Epidermal melanocyte (primary cell): ENCODE results near the gene CEMP1.

ENCODE experiments used
- DNase-seq: peaks from one replicate; pipeline ENCODE4 v3.0.0; 2011; ENCODE audit warnings: low spot score; ENCODE audit not compliant: insufficient read length

CEMP1 gene

GRCh38 chr16:2501946-2502895 is 29.0 kb downstream of the CEMP1 start:
- DNase-seq: no peak

GRCh38 chr16:2500918-2501750 is 30.1 kb downstream of the CEMP1 start:
- peak; percentile 84 for DNase-seq

DNA sequence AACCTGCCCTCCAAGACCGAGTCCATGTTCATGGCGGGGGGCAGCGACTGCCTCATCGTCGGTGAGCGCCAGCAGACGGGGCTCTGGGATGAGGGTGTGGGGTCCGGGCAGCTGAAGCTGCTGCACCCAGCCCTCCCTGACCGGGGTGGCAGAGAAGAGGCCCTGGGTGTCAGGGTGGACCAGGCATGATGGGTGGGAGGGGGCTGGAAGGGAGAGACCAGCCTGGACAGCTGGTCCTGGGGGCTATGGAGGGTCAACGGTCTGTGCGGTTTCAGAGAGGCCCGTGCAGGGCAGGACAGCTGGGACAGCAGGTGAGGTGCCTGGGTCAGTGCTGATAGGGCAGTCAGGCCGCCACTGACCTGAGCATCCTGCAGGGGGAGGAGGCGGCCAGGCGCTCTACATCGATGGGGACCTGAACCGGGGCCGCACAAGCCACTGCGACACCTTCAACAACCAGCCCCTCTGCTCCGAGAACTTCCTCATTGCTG is 30.7 kb downstream of the CEMP1 start:
- no peak for DNase-seq

- no peak for DNase-seq
Measured at GRCh38 chr16:2499890-2500429, 31.2 kb downstream of the CEMP1 start.

GRCh38 chr16:2499454-2499853 is 31.8 kb downstream of the CEMP1 start:
- DNase-seq: no peak

DNA sequence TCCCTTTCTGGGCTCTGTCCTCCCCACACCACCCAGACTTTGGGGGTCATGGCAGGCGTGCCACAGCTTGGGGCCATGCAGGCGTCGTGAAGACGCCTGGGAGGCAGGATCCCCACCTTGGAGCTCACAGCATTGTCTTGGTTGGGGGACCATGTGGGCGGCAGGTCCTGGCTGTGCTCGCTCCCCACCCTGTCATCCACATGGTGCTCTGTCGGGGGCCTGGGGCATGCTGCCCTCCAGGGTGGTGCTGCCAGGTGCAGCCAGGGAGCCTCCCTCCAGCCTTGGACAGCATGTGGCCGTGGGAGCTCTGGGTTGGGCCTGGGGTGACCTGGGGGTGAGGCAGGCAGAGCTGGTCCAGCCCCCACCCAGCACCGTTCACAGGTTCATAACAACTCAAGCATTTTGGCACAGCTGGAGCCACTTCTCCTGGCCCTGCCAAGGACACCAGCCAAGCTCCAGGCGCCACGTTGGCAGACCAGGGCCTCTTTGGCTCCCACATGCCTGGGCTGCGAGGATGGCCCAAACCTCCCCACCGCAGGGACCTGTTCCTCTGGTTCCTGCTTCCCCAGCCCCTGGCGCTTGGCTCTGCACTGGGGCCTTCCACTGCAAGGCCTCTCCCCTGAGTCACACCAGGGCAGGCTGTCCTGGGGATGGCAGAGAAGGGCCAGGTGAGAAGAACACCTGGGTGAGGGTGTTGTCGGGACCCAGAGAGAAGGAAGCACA is 32.5 kb downstream of the CEMP1 start:
- no peak for DNase-seq

DNA sequence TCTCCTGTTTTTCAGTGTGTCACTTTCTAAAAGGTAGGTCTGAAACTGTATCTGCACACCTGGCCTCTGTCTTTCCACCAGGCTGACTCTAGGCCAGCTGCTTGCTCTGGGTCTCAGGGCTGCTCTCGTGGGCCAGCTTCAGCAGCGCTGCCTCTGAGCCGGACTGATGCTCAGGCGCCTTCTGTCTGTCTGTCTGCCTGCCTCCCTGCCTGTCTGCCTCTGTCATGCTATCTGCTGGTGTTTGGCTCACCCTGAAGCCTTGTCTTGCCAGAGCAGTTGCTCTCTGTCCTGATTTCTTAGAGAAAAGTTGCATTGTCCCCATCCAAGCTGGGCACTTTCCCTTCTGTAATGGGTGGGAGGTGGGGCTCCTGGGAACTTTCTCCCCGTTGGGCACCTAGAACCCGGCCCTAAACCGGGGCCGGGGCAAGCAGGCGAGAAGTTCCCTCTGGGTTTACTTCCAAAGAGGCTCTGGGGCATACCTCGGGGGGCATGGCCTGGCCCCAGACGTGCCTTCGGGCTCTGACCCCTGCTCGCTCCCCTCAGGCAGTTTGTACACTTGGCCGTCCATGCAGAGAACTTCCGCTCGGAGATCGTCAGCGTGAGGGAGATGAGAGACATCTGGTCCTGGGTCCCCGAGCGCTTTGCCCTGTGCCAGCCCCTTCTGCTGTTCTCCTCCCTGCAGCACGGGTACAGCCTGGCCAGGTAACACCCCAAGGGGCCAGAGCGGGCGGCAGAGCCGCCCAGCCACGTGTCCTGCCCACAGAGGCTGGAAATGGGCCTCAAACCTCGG is 33.3 kb downstream of the CEMP1 start:
- no peak for DNase-seq

GRCh38 chr16:2497116-2497630 is 34.0 kb downstream of the CEMP1 start:
- DNase-seq: no peak

DNA sequence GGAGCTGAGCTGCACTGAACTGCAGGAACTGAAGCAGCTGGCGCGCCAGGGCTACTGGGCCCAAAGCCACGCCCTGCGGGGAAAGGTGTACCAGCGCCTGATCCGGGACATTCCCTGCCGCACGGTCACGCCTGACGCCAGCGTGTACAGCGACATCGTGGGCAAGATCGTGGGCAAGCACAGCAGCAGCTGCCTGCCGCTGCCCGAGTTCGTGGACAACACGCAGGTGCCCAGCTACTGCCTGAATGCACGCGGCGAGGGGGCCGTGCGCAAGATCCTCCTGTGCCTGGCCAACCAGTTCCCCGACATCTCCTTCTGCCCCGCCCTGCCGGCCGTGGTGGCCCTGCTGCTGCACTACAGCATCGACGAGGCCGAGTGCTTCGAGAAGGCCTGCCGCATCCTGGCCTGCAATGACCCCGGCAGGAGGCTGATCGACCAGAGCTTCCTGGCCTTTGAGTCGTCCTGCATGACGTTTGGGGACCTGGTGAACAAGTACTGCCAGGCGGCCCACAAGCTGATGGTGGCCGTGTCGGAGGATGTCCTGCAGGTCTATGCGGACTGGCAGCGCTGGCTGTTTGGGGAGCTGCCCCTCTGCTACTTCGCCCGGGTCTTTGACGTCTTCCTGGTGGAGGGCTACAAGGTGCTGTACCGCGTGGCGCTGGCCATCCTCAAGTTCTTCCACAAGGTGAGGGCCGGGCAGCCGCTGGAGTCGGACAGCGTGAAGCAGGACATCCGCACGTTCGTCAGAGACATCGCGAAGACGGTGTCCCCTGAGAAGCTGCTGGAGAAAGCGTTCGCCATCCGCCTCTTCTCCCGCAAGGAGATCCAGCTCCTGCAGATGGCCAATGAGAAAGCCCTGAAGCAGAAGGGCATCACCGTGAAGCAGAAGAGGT is 34.7 kb downstream of the CEMP1 start:
- no peak for DNase-seq

DNA sequence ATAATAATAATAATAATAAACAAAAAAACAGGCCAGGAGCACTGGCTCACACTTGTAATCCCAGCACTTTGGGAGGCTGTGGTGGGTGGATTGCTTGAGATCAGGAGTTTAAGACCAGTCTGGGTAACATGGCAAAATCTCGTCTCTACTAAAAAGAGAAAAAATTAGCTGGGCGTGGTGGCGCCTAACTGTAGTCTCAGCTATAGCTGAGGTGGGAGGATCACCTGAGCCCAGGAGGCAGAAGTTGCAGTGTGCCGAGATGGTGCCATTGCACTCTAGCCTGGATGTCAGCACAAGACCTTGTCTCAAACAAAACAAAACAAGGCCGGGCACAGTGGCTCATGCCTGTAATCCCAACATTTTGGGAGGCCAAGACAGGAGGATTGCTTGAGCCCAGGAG is 36.2 kb downstream of the CEMP1 start:
- DNase-seq: no peak

DNA sequence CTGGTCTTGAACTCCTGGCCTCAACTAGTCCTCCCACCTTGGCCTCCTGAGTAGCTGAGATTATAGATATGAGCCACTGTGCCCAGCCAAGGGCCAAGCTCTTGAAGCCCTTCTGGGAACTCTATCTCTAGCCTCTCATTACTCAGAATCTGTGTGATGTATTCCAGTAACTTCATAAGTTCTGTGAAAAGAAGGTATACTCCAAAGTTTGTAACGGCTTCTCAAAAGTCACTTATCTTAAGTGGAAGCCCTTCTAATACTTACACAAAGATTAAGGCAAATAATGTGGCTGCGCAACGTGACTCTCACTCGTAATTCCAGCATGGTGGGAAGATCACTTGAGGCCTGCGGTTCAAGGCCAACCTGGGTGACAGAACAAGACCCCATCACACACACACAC is 36.6 kb downstream of the CEMP1 start:
- DNase-seq: no peak

GRCh38 chr16:2493605-2494004 is 37.6 kb downstream of the CEMP1 start:
- no peak for DNase-seq

GRCh38 chr16:2492292-2492691 is 38.9 kb downstream of the CEMP1 start:
- DNase-seq: no peak

DNA sequence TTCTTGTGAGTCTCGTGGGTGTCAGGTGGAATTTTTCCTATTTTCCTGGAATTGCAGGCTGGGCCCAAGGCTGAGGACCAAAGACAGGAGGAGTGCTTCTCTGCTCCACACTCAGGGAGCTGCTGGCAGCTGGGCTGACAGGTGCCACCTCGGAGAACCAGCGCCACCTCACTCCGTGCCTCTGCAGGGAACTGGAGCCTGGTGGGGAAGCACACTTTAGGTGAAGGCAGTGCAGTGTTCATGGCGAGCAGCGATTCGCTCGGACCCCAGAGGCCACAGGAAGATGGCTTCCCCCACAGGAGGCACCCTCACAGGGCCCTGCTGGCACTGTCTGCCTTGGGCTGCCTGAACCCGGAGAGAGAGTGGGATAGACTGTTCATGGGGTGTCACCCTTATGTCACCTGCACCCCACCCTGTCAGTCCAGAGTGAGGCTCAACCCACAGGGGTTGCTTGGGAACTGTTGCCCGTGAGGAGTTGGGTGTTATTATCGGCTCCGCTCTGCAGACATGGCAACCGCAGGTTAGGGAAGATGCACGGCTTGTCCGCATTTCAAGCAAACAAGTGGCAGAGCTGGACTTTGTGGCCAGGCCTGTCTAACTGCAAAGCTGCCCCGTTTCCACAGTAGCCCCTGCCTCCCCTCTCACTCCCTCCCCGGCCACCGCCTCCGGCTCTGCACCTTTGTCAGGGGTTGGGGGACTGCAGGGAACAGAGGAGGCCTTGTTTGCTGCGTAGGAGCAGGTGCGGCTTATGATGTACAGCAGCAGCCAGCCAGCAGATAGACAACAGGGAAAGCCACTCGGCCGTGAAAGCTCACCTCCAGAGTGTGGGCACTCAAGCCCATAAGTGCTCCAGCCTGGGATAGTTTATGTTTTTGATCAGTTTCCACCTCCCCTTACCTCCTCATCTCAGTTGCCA is 40.8 kb downstream of the CEMP1 start:
- DNase-seq: no peak

GRCh38 chr16:2489581-2489980 is 41.6 kb downstream of the CEMP1 start:
- DNase-seq: no peak

DNA sequence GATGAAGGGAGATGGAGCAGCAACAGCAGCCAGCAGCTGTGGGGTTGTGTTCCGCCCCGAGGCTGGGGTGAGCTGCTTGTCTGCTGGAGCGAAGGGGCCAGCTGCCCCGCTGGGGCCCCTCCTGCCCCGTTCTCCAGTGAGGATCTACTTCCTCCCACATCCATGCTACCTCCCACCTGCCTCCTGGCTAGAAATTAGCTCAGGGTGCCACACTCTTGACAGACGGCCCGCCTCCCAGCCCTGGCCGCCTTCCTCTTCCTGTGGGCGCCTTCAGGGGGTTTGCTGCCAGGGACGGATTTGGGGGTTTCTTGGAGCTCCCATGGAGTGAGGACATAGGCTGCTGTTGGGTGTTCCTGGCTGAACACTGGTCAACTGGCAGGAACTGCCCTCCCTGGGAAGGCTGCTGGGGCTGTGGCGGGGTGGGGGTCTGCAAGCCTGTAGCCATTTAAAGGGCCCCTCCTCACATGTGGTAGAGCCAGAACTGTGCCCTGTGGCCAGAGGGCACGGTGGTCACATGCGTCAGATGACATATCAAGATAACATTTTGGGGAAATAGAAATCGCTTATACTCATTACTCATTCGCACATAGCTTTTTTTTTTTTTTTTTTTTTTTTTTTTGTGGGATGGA is 43.2 kb downstream of the CEMP1 start:
- DNase-seq: no peak

DNA sequence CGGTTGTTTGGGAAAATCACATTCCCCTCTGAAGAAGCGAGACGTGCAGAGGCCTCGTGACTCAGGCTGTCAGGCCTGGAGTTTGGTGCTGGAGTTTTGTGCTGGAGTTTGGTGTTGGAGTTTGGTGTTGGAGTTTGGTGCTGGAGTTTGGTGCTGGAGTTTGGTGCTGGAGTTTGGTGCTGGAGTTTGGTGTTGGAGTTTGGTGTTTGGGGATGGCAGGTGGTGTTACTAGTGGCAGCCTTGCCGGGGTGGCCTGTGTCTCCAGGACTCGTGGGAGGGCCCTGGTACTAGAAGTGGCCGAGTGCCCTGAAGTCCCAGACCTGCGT is 43.7 kb downstream of the CEMP1 start:
- DNase-seq: no peak
